ENCODE measurements around the gene RABEP1.
"Not testable (repeated sequence)": the region's sequence is repeated elsewhere in the genome, so short reads cannot be mapped to it uniquely, and the experiment has no call there.

Gene RABEP1

GRCh38 chr17:5422505-5422904, 140.4 kb downstream of the RABEP1 start:
- DNase-seq (ENCODE audit: low read depth) = no peak

- DNase-seq (ENCODE audit: low read depth) = no peak
These were observed 142.8 kb downstream of the RABEP1 start for GRCh38 chr17:5424909-5425308.

GRCh38 chr17:5425826-5426225, 143.7 kb downstream of the RABEP1 start:
- no peak for DNase-seq (ENCODE audit: low read depth)

DNA sequence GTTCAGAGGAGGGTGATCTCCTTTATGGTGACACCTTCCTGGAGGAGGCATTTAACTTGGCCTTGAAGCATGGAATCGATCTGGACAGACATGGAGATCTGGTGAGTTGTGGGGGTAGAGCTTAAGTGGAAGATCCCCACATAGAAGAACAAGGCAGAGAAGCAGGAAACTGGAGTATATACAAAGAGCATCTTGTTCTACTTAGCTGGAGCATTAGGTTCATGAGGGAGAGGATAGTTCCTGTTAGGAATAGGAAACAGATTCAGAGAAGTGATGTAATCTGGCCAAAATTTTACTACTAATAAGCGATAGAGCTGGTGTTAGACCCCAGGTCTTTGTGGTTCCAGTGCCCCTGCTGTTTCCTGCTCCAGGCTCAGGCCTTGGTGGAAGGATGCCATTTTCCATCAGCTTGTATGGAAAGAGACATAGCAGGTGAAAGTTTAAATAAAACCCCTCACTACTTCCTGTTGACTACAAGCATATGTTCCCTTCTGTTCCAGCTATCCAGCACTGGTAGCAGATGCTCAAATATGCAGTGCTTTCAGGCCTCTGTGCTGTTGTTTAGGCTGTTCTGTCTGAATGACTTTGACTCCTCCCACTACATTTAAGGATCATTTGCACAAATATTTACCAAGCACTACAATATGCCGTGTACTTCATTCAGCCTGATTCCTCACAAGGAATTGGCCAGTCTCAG, 147.3 kb downstream of the RABEP1 start:
- no peak for DNase-seq (ENCODE audit: low read depth)

DNA sequence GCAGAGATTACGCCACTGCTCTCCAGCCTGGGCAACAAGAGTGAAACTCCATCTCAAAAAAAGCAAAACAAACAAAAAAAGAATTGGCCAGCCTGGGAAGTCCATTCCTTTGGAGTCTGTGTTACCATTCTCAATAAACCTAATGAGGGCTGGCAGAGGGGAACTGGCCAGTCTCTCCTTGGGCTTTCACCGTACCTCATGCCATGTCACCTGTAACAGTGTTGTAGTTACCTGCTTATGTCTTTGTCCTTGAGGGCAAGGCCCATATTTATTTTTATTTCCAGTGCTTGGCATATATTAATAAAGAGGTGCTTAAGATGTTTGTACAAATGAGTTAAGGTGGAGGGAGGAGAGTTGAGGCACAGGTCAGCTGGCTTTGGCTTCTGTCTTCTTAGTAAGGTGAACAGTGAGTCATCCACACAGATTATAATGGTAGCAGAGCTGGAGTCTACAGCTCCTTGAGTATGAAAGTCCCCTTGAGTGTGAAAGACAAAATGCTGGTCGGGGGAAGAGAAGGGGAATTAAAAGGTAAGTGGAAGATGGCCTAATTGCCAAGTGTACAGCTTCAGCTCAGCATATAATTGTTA, 148.4 kb downstream of the RABEP1 start:
- no peak for DNase-seq (ENCODE audit: low read depth)

DNA sequence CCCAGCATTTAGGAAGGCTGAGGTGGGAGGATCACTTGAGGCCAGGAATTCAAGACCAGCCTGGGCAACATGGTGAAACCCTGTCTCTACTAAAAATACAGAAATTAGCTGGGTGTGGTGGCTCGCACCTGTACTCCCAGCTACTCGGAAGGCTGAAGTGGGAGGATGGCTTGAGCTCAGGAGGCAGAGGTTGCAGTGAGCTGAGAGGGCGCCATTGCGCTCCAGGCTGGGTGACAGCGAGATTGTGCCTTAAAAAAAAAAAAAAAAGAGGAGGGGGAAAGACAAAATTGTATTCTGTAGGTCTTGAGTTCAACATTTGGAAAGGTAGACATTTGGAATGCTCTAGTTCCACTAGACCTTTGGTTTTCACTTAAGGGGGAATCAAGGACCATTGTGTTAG, 149.2 kb downstream of the RABEP1 start:
- DNase-seq (ENCODE audit: low read depth) = not testable (repeated sequence)

- DNase-seq (ENCODE audit: low read depth) = no peak
These were observed 150.0 kb downstream of the RABEP1 start for GRCh38 chr17:5431949-5432556.

DNA sequence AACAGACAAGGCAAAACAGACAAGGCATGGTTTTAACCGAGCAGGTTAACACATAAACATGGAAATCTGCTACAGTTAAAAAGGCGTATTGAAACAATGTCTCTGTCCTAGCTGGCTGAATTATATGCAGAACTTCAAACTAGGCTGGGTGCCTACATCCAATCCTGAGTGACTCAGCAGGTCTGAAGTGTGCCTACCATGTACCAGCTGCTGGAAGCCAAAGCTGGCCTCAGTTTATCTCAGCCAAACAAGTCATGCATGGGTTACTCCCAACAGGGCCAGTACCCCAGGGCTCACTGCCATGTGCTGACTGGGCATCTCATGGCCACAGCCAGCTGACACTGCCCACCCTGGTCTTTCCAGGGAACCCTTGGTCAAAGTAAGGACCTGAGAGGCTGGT, 152.9 kb downstream of the RABEP1 start:
- no peak for DNase-seq (ENCODE audit: low read depth)
